ENCODE data around the gene WIPF3.
"Not testable (repeated sequence)": the region's sequence is repeated elsewhere in the genome, so short reads cannot be mapped to it uniquely, and the experiment has no call there.

Gene WIPF3

GRCh38 chr7:29961611-29962010, 155.3 kb downstream of the WIPF3 start:
- H3K4me1 ChIP-seq (ENCODE audit: insufficient read depth, low read length); H3K4me3 ChIP-seq (ENCODE audit: low read length); H3K9ac ChIP-seq (ENCODE audit: low read depth, low read length); H3K27ac ChIP-seq (ENCODE audit: low read length); H3K9me3 ChIP-seq (ENCODE audit: insufficient read depth, low read depth, low read length); H3K27me3 ChIP-seq (ENCODE audit: insufficient read depth, low read length); H3K36me3 ChIP-seq (ENCODE audit: insufficient read depth, low read depth, low read length): not testable (repeated sequence)

GRCh38 chr7:29962035-29962434, 155.7 kb downstream of the WIPF3 start:
- no peak overlapping the region for H3K27ac ChIP-seq (ENCODE audit: low read length)
- peaks cover 8% of the 10 kb centered on the region for H3K36me3 ChIP-seq (ENCODE audit: insufficient read depth, low read depth, low read length)
- no peaks in the 10 kb centered on the region for H3K9me3 ChIP-seq (ENCODE audit: insufficient read depth, low read depth, low read length)
- no peak overlapping the region for H3K4me3 ChIP-seq (ENCODE audit: low read length)
- no peaks in the 10 kb centered on the region for H3K27me3 ChIP-seq (ENCODE audit: insufficient read depth, low read length)
- H3K4me1 ChIP-seq (ENCODE audit: insufficient read depth, low read length), result peaks cover 5% of the 10 kb centered on the region; the same call in 1 of the 2 replicates
- H3K9ac ChIP-seq (ENCODE audit: low read depth, low read length), result no peak overlapping the region

GRCh38 chr7:29965030-29965429, 158.7 kb downstream of the WIPF3 start:
- H3K36me3 ChIP-seq (ENCODE audit: insufficient read depth, low read depth, low read length), result peaks cover 22% of the 10 kb centered on the region

More at GRCh38 chr7:29965030-29965429, 158.7 kb downstream of the WIPF3 start:
- Histone ChIP-seq H3K4me3 (ENCODE audit: low read length) (no peak overlapping the region), H3K9me3 (ENCODE audit: insufficient read depth, low read depth, low read length) (no peaks in the 10 kb centered on the region; the same call in 1 of the 2 replicates), H3K27me3 (ENCODE audit: insufficient read depth, low read length) (no peaks in the 10 kb centered on the region), H3K4me1 (ENCODE audit: insufficient read depth, low read length) (no peaks in the 10 kb centered on the region), H3K27ac (ENCODE audit: low read length) (no peak overlapping the region), H3K9ac (ENCODE audit: low read depth, low read length) (no peak overlapping the region)

All from iPS-20b (cell line).